SK-N-SH (cell line): ENCODE data around the gene NTN1.

Experiments used
- CTCF ChIP-seq: fragments of 200-600 bp; sonication (generic); IDR thresholded peaks from 2 replicates; pipeline ENCODE4 v1.6.1; 2017; ENCODE audit warnings: antibody characterized with exemption, mild to moderate bottlenecking, moderate library complexity
- GABPA ChIP-seq: IDR thresholded peaks from 2 replicates; pipeline ENCODE4 v1.4.0; 2012; ENCODE audit warnings: low read depth, mild to moderate bottlenecking
- MXI1 ChIP-seq: IDR thresholded peaks from 2 replicates; pipeline ENCODE4 v1.6.1; 2012; ENCODE audit warnings: mild to moderate bottlenecking, low read depth, low read length, improper control_type of control experiment
- REST ChIP-seq: IDR thresholded peaks from 2 replicates; pipeline ENCODE4 v1.6.1; 2012; ENCODE audit warnings: mild to moderate bottlenecking, low read depth, low read length, moderate library complexity
- RFX5 ChIP-seq: IDR thresholded peaks from 2 replicates; pipeline ENCODE4 v1.6.1; 2012; ENCODE audit warnings: mild to moderate bottlenecking, improper control_type of control experiment, low read length

- TF ChIP-seq CTCF (no peak), REST (no peak), GABPA (no peak), RFX5 (no peak), MXI1 (no peak)
These were observed 247.2 kb downstream of the NTN1 start for GRCh38 chr17:9268546-9268945.
